NCI-H446 (cell line): ENCODE results near the gene TFEB.

Source experiments
- DNase-seq, 2 experiments: peaks; one replicate each; lab custom pipeline; 2025; lab: John Stamatoyannopoulos, UW

TFEB gene

GRCh38 chr6:41675992-41676391 is 59.4 kb downstream of the TFEB start:
- DNase-seq = no peak

- peak; percentile 21 to 66 for DNase-seq
Observed at GRCh38 chr6:41675176-41675775, 60.1 kb downstream of the TFEB start.

GRCh38 chr6:41674231-41675000 is 61.0 kb downstream of the TFEB start:
- DNase-seq = no peak

GRCh38 chr6:41673704-41674000 is 61.8 kb downstream of the TFEB start:
- no peak for DNase-seq

DNA sequence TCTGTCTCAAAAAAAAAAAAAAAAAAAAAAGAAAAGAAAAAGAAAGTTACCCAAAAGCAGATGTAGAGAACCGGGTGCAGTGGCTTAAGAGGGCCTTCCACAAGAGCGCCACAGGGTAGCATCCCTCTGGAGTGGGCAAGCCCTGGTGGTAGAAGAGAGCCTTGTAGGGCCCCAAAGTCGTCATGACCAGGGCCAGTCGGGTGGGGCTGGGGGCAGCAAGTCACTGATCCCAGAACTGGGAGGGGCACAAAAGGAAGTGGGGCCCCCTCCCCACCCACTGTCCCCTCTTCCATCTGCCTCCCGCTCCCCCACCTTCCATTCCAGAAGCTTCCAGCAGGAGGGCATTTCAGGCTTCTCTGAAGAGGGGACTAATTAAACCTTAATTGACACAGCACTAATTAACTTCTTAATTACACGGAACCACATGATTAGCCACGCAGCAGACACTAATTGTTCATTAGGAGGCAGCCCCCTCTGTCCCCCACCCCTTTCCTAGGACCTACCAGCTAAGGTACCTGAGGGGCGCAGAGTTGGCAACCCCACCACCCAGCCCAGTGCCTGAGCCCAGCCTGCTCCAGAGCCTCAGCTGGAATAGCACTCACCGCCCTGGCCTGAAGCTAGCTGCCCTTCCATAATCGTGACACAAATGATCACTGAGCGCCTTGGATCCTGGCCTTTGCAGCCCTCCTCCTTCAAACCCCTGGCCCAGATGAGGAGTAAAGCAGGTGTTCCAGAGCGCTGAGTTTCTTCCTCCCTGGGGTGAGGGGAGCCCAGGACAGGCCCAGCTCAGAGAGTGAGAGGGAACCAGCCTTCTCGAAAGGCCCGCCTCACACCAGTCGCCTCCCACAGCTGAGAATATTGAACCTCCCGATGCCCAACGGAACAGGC is 62.3 kb downstream of the TFEB start:
- no peak for DNase-seq

DNA sequence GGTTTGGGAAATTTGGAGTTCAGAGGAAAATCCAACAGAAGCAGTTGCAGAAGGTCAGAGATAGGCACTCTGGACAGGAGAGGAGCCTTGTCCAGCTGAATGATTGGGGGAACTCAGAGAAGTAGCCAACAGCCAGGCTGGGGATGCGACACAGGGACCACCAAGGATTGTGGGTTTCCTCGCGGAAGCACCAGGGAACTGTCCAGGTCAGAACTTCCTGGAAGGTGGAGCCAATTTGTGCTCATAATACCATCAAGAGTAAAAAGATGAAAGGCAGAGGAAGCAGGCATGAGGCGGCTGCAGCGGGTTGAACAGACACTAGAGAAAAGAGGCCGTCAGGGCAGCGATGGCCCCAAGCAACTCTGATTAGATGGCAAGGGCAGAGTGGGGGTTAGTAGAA is 63.4 kb downstream of the TFEB start:
- no peak for DNase-seq

DNA sequence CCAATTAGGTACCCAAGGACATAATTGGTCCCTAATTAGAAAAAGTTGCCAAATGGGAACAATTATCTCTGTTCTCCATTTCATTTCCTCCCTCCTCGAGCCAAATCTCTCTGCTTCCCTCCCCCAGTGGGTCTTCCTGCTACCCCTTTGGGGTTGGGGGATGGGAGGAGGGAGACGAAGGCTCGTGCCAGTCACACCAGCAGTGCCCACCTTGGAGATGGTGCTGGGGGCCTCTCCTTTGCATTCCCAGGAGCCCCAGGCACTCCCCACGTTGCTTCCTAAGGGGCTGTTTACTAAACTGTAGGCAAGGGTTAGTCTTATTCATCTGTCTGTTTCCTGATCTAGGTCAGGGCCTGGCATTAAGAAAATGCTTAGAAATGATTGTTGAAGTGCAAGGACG is 64.0 kb downstream of the TFEB start:
- no peak for DNase-seq

GRCh38 chr6:41670703-41671360 is 64.6 kb downstream of the TFEB start:
- DNase-seq = peak; percentile 48 to 85

- no peak for DNase-seq
Observed at GRCh38 chr6:41668968-41669367, 66.4 kb downstream of the TFEB start.

DNA sequence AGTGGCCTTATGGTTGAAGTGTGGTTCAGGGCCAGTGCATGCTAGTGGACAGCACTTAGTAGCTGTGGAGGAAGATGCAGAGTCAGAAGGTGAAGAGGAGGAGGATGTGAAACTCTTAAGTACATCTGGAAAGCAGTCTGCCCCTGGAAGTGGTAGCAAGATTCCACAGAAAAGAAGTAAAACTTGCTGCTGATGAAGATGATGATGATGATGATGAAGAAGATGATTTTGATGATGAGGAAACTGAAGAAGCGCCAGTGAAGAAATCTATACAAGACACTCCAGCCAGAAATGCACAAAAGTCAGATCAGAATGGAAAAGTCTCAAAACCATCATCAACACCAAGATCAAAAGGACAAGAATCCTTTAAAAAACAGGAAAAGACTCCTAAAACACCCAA is 68.2 kb downstream of the TFEB start:
- no peak for DNase-seq

DNA sequence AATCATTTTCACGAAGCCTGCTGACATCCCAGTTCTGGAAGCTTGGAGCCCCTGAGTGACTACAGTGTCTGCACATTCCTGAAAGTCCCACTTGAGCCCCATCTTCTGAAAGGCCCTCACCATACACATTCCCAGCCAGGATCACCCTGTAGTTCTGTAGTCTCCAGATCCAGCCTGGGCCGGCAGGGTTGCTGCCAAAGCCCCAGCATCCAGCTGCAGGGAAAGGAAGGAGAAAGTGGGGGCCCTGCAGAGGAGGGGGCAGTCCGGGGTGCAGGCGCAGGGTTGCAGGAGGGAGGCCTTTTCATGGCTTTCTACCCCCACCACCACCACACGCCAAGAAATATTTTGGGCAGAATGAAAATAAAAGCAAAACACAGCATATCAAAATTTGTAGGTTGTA is 71.1 kb downstream of the TFEB start:
- no peak for DNase-seq

GRCh38 chr6:41663568-41663967 is 71.8 kb downstream of the TFEB start:
- no peak for DNase-seq

DNA sequence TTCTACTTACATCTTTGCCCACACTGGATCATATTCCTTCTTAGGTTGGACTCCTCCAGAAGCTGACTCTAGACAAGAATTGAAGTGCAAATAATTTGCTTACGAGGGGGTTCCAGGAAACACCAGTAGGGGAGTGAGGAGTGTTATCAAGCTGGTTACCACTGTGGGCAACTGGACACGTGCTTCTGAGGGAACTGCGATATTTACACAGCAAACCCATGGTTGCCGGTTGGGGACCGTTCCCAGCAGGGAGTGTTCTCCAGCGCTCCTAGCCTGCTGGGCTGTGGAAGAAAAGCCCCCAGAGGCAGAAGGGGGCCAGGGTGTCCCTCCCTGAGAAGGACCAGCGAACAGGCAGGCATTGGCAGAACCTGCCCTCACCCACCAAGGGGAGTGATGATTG is 75.5 kb downstream of the TFEB start:
- no peak for DNase-seq

- no peak for DNase-seq
Observed at GRCh38 chr6:41658636-41659035, 76.8 kb downstream of the TFEB start.

DNA sequence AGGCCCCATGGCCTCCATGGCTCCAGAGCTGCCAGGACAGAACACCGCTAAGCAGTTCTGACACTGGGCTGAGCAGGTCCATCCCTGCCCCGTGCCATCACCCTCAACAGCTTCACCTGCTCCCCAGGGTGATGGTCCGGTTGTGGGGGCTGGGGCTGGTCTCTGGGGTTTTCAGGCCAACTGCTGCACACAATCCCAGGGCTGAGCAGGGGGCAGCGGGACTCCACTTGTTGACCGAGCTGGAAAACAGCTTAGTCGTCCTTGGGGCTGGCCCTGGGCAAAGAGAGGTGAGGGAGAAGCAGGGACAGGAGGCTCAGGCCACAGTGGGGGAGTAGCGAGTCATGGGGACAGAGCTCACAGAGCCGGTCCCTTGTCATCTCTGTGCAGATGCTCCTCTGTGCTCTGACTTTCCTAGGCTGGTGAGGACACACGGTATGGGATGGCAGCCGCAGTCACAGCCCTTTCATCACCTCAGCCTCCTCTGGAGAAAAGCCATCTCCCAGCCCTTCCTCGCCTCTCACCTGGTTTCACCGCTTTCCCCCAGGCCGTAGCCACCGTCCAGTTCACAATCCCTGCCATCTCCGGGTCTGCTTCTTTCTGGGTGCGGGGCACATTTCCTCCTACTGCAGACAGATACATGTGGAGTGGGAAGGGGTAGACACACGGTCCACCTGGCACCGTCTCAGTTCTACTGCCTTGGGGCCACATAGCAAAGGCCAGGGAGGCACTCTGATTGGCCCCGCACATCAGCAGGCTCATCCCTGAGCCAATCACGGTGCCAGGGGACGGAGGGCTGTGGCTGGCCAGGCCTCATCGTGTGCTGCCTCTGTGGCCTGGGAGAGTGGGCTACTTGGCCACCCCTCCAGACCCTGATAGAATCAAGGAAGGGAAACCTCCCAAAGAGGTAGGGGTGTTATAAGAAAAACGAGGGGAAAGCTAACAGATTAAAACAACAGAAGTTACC is 78.0 kb downstream of the TFEB start:
- DNase-seq = no peak

- no peak for DNase-seq
Observed at GRCh38 chr6:41656002-41656691, 79.3 kb downstream of the TFEB start.

GRCh38 chr6:41655646-41656001 is 79.8 kb downstream of the TFEB start:
- no peak for DNase-seq

DNA sequence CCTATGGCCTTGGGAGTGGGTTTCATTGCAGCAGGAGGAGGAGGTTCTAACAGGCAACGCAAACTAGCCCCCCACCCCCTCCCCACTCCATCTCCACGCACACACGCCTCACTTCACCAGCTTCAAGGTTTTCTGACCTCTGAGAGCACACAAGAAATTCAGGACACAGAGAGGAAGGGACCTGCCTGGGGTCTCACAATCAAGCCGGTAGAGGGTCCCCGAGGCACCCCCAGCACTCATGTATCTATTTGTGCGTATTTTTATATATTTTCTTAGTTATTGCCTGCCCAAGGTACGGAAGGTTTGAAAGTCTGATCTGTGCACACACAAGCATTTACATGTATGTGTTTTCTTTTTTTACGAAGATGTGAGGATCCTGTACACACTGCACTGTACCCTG is 80.2 kb downstream of the TFEB start:
- no peak for DNase-seq

DNA sequence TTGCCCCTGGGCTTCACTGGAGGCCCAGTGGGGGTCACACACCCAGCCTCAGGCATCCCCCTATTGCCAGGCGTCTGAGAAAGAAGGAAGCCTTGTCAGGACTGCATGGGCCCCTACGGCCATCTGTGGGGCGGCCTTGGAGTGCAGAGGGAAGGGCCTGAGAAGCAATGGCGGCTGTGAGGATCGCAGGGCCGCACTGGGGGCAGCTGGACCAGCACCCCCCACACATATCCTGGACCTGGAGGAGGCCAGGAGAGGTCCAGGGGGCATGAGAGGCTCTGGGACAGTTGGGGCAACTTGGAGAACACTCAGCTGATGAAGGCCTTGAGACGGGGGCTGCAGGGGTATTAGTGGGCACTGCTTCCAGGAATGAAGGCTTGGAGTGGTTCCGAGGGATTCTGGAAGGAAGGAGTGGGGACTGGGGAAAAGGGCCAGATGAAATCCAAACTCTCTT is 80.7 kb downstream of the TFEB start:
- no peak for DNase-seq

GRCh38 chr6:41654151-41654697 is 81.2 kb downstream of the TFEB start:
- no peak for DNase-seq
